GM18868 (cell line): ENCODE measurements around the gene CDK1.

Source experiments
- ATAC-seq: cut with Tn5 transposase; IDR thresholded peaks from one replicate; pipeline ENCODE4 v1.9.1; 2021; ENCODE audit warnings: mild to moderate bottlenecking, moderate library complexity; ENCODE audit not compliant: unreplicated experiment

CDK1 gene

DNA sequence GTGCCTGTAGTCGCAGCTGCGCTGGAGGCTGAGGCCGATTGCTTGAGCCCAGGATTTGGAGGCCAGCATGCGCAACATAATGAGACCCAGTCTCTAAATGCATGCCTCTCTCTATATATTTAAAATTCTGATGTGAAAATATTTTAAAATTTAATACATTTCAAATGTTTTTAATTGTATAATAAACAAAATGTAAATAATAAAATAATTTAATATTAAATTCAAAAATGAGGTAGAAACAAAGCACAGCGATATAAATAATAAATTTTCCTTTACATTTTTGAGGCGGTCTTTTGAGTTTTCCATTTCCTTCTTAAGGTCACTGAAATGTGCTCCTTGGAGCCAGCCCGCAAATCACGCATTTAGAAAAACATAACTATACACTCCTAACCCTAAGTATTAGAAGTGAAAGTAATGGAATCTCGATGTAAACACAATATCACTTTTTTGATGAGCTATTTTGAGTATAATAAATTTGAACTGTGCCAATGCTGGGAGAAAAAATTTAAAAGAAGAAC is 523 bp upstream of the CDK1 start:
- peak; percentile 16 for ATAC-seq

DNA sequence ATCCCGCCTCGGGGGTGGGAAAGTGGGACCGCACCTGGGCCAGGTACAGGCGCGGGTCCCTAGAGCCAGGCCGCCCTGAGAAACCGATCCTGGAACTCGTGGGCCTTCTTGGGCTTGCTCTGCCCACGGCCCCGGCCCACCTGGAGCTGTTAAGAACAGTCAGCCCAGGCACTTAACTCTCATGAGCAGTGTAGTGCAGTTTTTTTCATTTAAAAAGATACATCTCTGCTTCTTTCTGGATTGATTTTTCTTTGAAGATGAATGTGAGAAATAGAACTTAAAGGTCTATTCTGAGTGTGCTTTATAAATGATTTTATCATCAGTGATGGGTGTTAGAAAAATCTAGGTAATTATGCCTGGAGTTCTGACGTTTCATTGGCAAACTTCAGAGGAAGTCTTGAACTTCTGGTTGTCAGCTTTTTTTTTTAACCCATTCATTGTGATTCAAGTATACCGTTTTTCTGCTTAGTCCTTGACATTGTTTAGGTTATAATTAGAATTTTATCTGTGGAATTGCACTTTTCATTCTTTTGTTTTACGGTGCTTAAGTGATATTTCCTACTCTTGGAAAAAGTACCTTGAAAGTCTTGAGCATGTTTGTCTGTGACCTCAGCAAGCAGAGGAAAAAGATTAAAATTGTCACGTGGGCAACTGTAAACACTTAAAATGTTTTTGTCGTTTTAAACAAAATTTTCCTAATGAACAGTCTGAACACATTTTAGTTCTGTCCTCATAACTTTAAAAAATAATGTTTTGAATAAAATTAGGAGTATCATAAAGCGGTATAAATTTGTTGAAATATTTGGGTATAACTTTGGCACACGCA is 906 bp downstream of the CDK1 start:
- peak; percentile 7 for ATAC-seq

DNA sequence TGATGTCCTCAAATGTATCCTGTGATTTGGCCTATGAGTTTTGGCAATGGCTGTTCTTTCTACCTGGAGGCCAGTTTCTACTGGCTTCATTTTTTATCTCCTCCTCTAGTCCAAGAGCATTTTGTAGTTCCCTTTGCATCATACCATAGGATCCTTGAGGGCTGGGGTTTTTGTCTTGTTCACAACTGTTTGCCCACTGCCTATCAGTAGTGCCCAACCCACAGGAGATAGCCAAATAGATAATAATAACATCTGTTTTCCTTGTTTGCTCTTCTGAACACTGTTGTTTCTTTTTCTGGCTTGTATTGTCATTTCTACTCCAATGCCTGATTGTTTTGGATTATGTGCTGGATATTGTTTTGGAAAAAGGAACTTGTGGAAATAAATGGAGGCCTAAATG is 3.4 kb downstream of the CDK1 start:
- no peak for ATAC-seq

GRCh38 chr10:60784641-60785040 is 6.4 kb downstream of the CDK1 start:
- ATAC-seq: no peak

- no peak for ATAC-seq
Measured at GRCh38 chr10:60788544-60788943, 10.3 kb downstream of the CDK1 start.

- no peak for ATAC-seq
Measured at GRCh38 chr10:60789340-60789739, 11.1 kb downstream of the CDK1 start.

DNA sequence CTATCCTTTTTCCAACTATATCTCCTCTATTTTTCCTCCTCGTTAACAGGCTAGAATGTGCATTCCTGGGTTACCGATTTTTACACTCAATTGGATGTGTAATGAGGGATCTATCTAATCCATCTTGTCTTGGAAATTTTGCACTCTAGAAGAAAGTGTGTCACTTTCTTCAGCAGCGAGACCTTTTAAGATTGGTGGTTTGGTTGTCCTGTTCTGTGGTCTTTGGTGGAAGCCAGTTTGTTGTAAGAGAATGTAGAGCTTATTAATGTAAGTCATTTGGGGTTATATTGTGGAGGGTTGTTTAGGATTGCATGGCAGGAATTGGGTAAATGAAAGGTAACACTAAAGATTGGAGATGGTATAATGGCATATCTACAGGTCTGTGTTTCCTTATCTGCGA is 16.7 kb downstream of the CDK1 start:
- ATAC-seq: no peak

DNA sequence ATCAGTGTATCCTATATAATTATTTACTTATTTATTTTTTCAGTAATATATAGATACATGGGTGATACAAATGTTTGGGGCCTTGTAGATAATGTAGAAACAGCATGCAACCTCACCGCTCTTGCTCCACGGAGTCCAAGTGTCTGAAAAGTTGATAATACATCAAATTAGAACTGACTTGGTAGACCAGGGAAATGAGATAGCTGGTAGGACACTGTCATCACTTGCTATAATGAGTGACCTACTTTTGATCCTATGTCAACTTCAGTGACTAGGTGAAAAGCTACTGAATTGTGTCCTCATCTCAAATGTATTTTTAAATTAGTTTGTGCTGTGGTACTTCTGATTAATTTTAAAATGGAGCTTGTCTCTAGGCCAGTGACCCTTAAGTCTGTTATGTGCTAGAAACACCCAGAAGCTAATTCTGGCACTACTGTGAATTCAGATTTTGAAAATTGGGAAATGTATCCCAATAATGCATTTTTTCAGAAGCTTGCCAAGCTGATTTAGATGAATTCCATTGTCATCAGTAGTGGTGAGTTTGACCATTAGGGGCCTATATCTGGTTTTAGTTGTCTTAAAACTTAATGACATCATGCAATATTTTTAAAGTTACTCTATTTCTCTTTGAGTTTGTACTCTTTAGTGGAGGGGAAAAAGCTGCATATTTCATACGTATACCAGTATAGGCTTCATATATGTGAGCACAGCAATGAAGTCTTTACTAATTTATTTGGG is 17.4 kb downstream of the CDK1 start:
- no peak for ATAC-seq

DNA sequence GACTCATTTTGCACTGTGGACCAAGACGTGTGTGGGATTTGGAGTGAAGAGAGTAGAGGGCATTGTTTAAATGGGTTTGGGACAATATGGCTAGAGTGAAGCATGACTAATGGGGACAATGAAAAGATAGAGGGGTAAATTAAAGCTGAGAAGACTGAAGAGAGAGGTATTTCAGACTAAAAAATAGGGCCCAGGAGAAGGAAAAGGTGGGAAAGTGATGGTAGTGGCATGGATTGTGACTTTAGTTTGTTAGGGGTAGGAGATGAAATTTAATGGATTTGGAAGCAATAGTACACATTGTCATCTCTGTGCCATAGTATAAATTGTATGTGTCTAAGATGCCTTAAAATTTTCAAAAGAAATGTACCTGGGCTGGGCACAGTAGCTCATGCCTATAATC is 18.2 kb downstream of the CDK1 start:
- no peak for ATAC-seq

- ATAC-seq: no peak
Measured at GRCh38 chr10:60797200-60797599, 18.9 kb downstream of the CDK1 start.

- no peak for ATAC-seq
Measured at GRCh38 chr10:60798031-60798430, 19.8 kb downstream of the CDK1 start.

DNA sequence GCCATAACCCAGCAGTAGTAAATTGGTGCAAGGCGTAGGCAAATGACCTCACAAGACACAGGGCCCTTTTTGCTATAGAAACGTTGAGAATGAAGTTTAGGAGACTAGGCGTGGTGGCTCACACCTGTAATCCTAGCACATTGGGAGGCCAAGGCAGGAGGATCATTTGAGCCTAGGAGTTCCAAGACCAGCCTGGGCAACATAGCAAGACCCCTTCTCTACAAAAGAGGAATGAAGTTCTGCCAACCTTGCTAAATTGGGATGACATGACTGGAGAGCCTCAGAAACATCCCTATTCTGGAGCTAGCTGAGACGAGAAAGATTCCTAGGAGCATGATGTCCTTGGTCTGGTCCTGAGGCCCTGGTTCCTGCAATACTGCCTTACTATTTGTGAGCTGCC is 20.6 kb downstream of the CDK1 start:
- no peak for ATAC-seq

- ATAC-seq: no peak
Measured at GRCh38 chr10:60799971-60800650, 21.8 kb downstream of the CDK1 start.

DNA sequence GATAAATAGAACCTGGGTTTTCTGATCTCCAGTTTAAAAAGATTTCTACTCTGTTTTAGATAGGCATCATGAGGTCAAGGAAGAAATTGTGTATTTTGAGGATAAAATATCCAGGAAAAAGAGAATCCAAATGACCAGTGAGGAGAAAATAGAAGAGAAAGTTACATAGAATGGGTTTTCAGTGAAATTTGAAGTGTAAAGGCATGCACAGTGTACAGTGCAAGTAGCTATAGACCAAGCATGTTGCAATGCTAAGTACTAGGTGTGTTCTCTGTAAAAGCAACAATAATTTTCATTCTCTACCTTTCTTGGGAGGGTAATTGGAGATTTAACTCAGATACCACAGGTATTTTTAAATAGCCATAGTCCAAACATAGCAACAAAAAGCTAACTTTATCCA is 22.6 kb downstream of the CDK1 start:
- no peak for ATAC-seq

- ATAC-seq: no peak
Measured at GRCh38 chr10:60801522-60801921, 23.2 kb downstream of the CDK1 start.

GRCh38 chr10:60803433-60803832 is 25.2 kb downstream of the CDK1 start:
- ATAC-seq: no peak

- ATAC-seq: no peak
Measured at GRCh38 chr10:60803865-60804264, 25.6 kb downstream of the CDK1 start.

- no peak for ATAC-seq
Measured at GRCh38 chr10:60806921-60807320, 28.6 kb downstream of the CDK1 start.

DNA sequence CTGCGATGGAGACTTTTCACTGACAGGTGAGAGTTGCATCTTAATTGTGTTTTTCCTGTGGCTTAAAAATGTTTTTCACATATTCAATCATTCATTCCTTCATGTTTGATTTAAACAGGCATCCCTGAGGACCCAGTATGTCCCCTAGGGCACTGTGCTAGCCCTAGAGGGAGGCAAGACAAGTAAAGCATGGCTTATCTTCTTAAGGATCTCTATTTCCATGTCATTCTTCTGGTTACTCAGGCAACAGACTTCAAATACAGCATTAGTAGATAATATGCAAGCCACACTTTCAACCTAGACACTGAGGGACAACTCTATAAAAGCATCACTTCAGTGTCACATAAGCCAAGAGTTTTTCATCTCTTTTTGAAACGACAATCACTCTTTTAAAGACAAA is 29.2 kb downstream of the CDK1 start:
- ATAC-seq: no peak

DNA sequence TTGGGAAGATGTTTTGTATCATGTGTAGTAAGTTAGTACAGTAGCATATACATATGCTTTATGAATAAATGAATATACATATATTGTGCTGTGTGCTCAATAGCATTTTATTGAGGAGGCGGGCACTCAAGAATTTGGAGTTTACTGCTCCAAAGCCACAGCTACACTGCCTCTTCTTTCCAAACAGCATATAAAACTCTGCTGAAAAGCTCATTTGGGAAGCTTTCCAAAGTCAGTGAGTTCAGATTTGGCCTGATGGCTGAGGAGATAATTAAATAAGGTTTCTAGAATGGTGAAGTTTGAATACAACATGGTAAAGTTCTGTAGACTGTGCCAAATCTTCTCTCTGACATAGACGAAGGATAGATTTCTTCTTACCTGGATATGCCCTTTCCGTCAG is 29.8 kb downstream of the CDK1 start:
- ATAC-seq: no peak

- no peak for ATAC-seq
Measured at GRCh38 chr10:60809157-60809556, 30.9 kb downstream of the CDK1 start.
